ENCODE data around the gene MRPL16. TPM values are rescaled to one million over a fixed set of nuclear protein-coding genes. Genes with fewer than 3 reads are reported as not detected.
"Not testable (repeated sequence)": the region's sequence is repeated elsewhere in the genome, so short reads cannot be mapped to it uniquely, and the experiment has no call there.

MRPL16 gene
- total and polyA plus RNA-seq, 5 experiments from 2014 or later: 44.4 to 93.0 (median 68.4) TPM

DNA sequence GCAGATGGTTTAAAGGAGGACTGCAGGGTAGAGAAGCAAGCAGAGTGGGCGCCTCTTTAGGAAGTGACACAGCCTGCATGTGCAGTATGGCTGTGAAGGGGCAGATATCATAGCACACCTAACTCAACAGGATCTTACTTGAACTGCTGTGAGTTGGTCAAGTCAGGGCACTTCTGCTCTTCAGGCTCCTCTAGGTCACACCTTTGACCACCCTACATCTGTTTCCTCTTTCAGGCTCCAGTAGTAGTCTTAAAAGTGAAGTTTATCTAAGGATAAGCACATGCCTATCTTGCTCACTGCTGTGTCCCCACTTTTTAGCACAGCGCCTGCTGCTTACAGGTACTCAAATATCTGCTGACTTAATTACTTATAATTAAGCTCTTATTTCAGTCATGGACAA lies 6.5 kb downstream of the MRPL16 start:
- H3K9me3 Mint-ChIP-seq: no peaks in the 10 kb centered on the region
- peaks cover 0 to 39% (median 5%) of the 10 kb centered on the region in 3 donors for H3K36me3 Mint-ChIP-seq
- H3K4me3 Mint-ChIP-seq: no peak overlapping the region
- peaks cover 0 to 6% (median 3%) of the 10 kb centered on the region in 4 donors for H3K4me1 Mint-ChIP-seq
- H3K27me3 Mint-ChIP-seq: no peaks in the 10 kb centered on the region
- POLR2A ChIA-PET: no interaction called here
- ATAC-seq (no peak), DNase-seq (no peak)
- peak overlapping the region in 1 of 10 donors; percentile 4 for H3K27ac Mint-ChIP-seq

DNA sequence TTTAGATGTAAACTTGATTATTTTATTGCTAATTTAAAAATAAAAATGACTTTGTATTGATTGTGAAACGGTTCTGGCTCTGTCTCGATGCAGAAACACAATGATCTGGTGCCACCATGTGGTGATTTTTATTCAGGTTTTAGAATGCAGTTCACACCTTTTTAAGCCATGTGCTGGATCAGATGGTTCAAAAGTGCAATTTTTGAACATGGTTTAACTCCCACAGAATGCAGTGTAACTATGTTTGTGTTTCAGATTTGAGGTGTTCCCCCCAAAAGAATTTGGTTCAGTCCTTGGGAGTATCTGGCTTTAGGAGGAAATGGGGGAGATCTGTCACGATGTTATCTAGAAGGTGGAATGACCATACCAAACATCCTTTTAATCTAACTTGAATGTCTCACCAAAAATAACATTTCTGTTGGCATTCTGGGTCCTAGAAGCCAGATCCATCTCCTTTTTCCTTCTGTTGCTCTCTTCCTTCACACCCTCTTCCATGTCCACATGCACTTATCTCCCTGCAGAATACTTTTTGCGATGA lies 7.9 kb downstream of the MRPL16 start:
- peak; percentile 68 to 84 for ATAC-seq

DNA sequence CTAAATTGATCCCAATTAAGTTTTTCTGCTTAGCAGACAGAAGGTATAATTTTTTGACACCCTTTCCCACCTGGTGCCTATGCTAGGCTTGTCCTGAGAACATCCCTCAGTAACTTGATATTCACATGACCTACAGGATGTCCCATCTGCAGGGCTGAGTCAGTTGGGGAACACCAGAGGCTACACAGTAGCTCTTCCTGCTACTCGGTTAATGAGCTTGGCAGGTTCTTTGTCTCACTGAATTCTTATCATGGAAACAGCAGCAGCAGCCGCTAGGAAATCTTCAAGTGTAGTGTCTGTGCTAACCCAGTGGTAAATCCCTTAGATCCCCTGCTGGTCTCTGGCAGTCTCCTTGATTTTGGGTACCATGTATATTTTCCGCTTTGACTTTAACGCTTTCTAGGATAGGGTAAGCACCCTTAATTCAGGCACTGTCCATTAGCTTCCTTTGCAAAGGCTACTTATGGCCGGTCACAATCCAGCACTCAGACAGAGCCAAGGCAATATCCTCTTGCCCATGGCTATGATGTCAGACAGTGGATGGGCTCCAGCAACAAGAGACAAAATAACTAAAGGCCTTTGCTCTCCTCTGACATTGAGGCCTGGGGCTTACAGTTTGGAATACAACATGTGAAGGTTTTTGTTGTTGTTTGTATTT lies 8.5 kb downstream of the MRPL16 start:
- POLR2A ChIA-PET: interaction anchor here (0.5 to 1.6 kb wide), 2 partner anchors 8 to 24 kb away, joined by 4 to 5 read pairs; partner anchors contain the start of gene MRPL16
- Mint-ChIP-seq H3K4me3 (no peak overlapping the region), H3K9me3 (no peaks in the 10 kb centered on the region), H3K27ac (peak overlapping the region in 1 of 10 donors; percentile 53), H3K27me3 (no peaks in the 10 kb centered on the region), H3K36me3 (peaks cover 0 to 34% (median 5%) of the 10 kb centered on the region in 3 donors), H3K4me1 (peaks cover 0 to 5% (median 0%) of the 10 kb centered on the region in 4 donors)
- peak; percentile 14 to 17 for ATAC-seq
- no peak for DNase-seq

More for the DNA sequence above, 7.9 kb downstream of the MRPL16 start:
- Mint-ChIP-seq H3K4me1 (peaks cover 0 to 6% (median 0%) of the 10 kb centered on the region in 4 donors), H3K9me3 (no peaks in the 10 kb centered on the region), H3K4me3 (no peak overlapping the region), H3K27me3 (no peaks in the 10 kb centered on the region), H3K36me3 (peaks cover 0 to 34% (median 5%) of the 10 kb centered on the region in 3 donors), H3K27ac (peak overlapping the region in 2 of 10 donors; percentile 29 to 73)
- DNase-seq: peak in 8 of 10 donors; percentile 7 to 68 (median 56)
- POLR2A ChIA-PET: interaction anchor here (0.5 kb wide), 1 partner anchor 24 kb away, joined by 4 read pairs; no protein-coding TSS in a partner anchor

GRCh38 chr11:59801160-59801706 lies 9.3 kb downstream of the MRPL16 start:
- Mint-ChIP-seq H3K4me3 (no peak overlapping the region), H3K9me3 (no peaks in the 10 kb centered on the region)
- POLR2A ChIA-PET: interaction anchor here (0.9 to 1.6 kb wide), 2 partner anchors 9 to 47 kb away, joined by 5 read pairs; partner anchors contain the start of genes MRPL16 and STX3

GRCh38 chr11:59800390-59801025 lies 10.1 kb downstream of the MRPL16 start:
- H3K9me3 Mint-ChIP-seq: no peaks in the 10 kb centered on the region
- POLR2A ChIA-PET: interaction anchor here (0.9 to 1.6 kb wide), 2 partner anchors 10 to 46 kb away, joined by 5 read pairs; partner anchors contain the start of genes MRPL16 and STX3
- H3K27ac Mint-ChIP-seq: peak overlapping the region in 1 of 10 donors; percentile 20
- no peaks in the 10 kb centered on the region for H3K4me1 Mint-ChIP-seq
- no peaks in the 10 kb centered on the region for H3K27me3 Mint-ChIP-seq
- DNase-seq (no peak), ATAC-seq (no peak)
- H3K36me3 Mint-ChIP-seq: peaks cover 0 to 32% (median 3%) of the 10 kb centered on the region in 3 donors
- no peak overlapping the region for H3K4me3 Mint-ChIP-seq

More at GRCh38 chr11:59801160-59801706, 9.3 kb downstream of the MRPL16 start:
- DNase-seq (no peak), ATAC-seq (no peak)
- Mint-ChIP-seq H3K36me3 (peaks cover 0 to 29% (median 0%) of the 10 kb centered on the region in 3 donors), H3K27ac (no peak overlapping the region), H3K27me3 (no peaks in the 10 kb centered on the region), H3K4me1 (no peaks in the 10 kb centered on the region)

- peaks cover 12 to 59% (median 19%) of the 10 kb centered on the region in 3 donors for H3K36me3 Mint-ChIP-seq
- no peaks in the 10 kb centered on the region for H3K9me3 Mint-ChIP-seq
- H3K27ac Mint-ChIP-seq: no peak overlapping the region
- ATAC-seq: no peak
- H3K4me1 Mint-ChIP-seq: no peaks in the 10 kb centered on the region
- no peaks in the 10 kb centered on the region for H3K27me3 Mint-ChIP-seq
- H3K4me3 Mint-ChIP-seq: no peak overlapping the region
- DNase-seq: no peak
- POLR2A ChIA-PET: no interaction called here
Measured at GRCh38 chr11:59794417-59794816, 16.2 kb downstream of the MRPL16 start.

DNA sequence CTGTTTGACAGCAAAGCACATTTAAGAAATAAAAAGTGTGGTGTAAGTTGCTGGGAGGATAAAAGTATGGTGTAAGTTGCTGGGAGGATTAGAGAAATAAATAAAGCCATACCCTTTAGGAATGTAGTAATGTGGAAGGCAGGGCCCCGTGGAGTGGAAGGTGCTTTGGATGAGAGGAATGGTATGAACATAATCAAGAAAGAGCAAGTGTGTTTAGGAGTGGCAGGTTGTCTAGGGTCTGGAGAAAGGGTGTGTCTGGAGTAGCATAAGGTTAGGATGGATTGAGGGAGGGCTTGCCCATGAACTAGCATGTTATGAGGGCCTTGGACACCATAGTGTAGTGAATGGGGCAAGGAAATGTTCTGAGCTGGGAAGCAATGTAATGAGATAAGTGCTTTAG lies 18.1 kb downstream of the MRPL16 start:
- no peak for ATAC-seq
- H3K4me3 Mint-ChIP-seq: no peak overlapping the region
- peaks cover 20 to 71% (median 26%) of the 10 kb centered on the region in 3 donors for H3K36me3 Mint-ChIP-seq
- no peaks in the 10 kb centered on the region for H3K27me3 Mint-ChIP-seq
- H3K27ac Mint-ChIP-seq: peak overlapping the region in 1 of 10 donors; percentile 6
- no peaks in the 10 kb centered on the region for H3K9me3 Mint-ChIP-seq
- DNase-seq: no peak
- POLR2A ChIA-PET: no interaction called here
- H3K4me1 Mint-ChIP-seq: no peaks in the 10 kb centered on the region

- ATAC-seq (no peak), DNase-seq (no peak)
- Mint-ChIP-seq H3K27ac (no peak overlapping the region), H3K36me3 (peaks cover 23 to 69% (median 26%) of the 10 kb centered on the region in 3 donors), H3K27me3 (no peaks in the 10 kb centered on the region), H3K4me1 (peaks cover 0 to 4% (median 0%) of the 10 kb centered on the region in 4 donors), H3K4me3 (no peak overlapping the region), H3K9me3 (no peaks in the 10 kb centered on the region)
- POLR2A ChIA-PET: no interaction called here
Measured at GRCh38 chr11:59791639-59792038, 18.9 kb downstream of the MRPL16 start.

GRCh38 chr11:59787816-59788215 lies 22.8 kb downstream of the MRPL16 start:
- no peak overlapping the region for H3K4me3 Mint-ChIP-seq
- no peaks in the 10 kb centered on the region for H3K27me3 Mint-ChIP-seq
- POLR2A ChIA-PET: no interaction called here
- peaks cover 16 to 48% (median 17%) of the 10 kb centered on the region in 3 donors for H3K36me3 Mint-ChIP-seq
- H3K27ac Mint-ChIP-seq: no peak overlapping the region
- H3K4me1 Mint-ChIP-seq: peaks cover 0 to 20% (median 0%) of the 10 kb centered on the region in 4 donors
- H3K9me3 Mint-ChIP-seq: no peaks in the 10 kb centered on the region
- DNase-seq: no peak
- no peak for ATAC-seq

- Mint-ChIP-seq H3K27ac (no peak overlapping the region), H3K36me3 (peaks cover 10 to 42% (median 11%) of the 10 kb centered on the region in 3 donors), H3K4me3 (no peak overlapping the region), H3K9me3 (no peaks in the 10 kb centered on the region), H3K4me1 (peaks cover 0 to 20% (median 0%) of the 10 kb centered on the region in 4 donors), H3K27me3 (no peaks in the 10 kb centered on the region)
- POLR2A ChIA-PET: no interaction called here
- no peak for ATAC-seq
- no peak for DNase-seq
Measured at GRCh38 chr11:59787255-59787588, 23.4 kb downstream of the MRPL16 start.

- Mint-ChIP-seq H3K4me1 (peaks cover 0 to 20% (median 0%) of the 10 kb centered on the region in 4 donors), H3K4me3 (no peak overlapping the region), H3K27me3 (no peaks in the 10 kb centered on the region), H3K27ac (no peak overlapping the region), H3K36me3 (peaks cover 10 to 40% (median 14%) of the 10 kb centered on the region in 3 donors), H3K9me3 (no peaks in the 10 kb centered on the region)
- POLR2A ChIA-PET: no interaction called here
- no peak for DNase-seq
- no peak for ATAC-seq
Measured at GRCh38 chr11:59785818-59786217, 24.8 kb downstream of the MRPL16 start.

DNA sequence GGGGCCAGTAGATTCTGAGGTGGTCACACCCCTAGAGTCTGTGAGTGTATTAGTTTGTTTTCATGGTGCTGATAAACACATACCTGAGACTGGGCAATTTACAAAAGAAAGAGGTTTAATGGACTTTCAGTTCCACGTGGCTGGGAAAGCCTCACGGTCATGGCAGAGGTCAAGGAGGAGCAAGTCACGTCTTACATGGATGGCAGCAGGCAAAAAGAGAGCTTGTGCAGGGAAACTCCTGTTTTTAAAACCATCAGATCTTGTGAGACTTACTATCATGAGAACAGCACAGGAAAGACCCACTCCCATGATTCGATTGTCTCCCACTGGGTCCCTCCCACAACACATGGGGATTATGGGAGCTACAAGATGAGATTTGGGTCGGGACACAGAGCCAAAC lies 26.1 kb downstream of the MRPL16 start:
- DNase-seq, H3K27me3 Mint-ChIP-seq, H3K27ac Mint-ChIP-seq, H3K4me3 Mint-ChIP-seq, H3K9me3 Mint-ChIP-seq, POLR2A ChIA-PET, ATAC-seq: not testable (repeated sequence)
- Mint-ChIP-seq H3K4me1 (peaks cover 0 to 20% (median 0%) of the 10 kb centered on the region in 4 donors), H3K36me3 (peaks cover 7 to 28% (median 14%) of the 10 kb centered on the region in 3 donors)
